NCI-H510A treated with DMSO at 0.1 percent for 48 hours (cell line): ENCODE measurements around the gene PCMT1.
"Not testable (repeated sequence)": the region's sequence is repeated elsewhere in the genome, so short reads cannot be mapped to it uniquely, and the experiment has no call there.

Experiments
- DNase-seq: peaks from one replicate; lab custom pipeline; 2025; lab: John Stamatoyannopoulos, UW

Gene PCMT1

DNA sequence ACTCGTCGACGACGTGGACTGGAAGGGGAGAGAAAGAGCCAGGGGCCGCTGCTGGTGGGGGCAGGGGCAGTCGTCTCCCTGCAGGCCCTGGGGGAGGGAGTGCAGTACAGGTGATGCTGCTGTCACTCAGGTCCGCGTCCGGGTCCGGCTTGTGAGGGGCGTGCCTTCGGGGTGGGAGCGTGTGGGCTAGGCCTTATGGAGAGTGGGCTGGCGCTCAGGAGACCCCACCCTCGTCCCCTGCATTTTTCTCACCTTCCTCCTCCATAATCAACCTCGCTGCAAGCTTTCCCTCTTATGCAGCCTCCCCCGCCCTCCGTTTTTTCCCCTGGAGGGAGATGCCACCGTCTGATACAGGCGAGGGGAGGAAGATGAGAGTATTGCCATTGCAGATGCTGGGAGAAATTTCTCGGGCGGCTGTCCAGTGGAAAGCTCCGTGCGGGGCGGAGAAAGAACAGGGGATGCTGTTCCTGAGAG is 632 bp downstream of the PCMT1 start:
- DNase-seq, result peak; percentile 50

GRCh38 chr6:149751239-149751638 is 1.7 kb downstream of the PCMT1 start:
- DNase-seq, result no peak

- not testable (repeated sequence) for DNase-seq
Measured at GRCh38 chr6:149751920-149752319, 2.4 kb downstream of the PCMT1 start.

DNA sequence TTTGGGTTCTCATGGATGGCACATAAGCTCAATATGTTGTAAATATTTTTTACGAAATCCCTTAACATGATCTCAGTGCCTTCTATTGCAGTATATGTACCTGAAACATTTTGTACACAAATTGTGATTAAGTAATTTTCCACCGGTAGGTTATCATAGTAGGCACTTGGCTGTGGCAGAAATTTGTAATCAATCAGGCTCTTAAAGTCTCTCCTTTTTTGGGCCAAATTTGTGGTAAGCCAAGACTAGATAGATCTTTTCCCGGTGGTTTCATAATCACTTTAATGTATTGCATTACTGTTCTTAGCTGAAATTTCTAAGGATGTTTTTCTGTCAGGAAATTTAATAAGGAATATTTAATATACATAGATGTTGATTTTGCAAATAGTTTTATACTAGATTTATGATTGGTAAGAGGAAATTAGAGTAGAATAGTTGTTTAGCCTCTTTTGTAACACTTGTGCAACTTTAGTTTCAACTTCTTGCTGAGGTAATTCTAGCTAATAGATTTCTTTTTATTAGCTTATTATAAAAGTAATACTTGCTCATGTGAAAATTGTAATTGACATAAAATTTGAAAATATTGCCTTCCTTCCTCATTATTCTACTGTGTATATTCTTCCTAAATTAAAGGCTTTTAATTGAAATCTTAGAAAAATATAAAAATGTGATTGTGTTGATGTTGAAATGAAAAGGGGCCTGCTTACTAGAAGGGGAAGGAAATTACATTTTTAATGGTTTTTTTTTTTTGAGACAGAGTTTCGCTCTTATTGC is 3.2 kb downstream of the PCMT1 start:
- no peak for DNase-seq

- not testable (repeated sequence) for DNase-seq
Measured at GRCh38 chr6:149753374-149753637, 3.8 kb downstream of the PCMT1 start.

DNA sequence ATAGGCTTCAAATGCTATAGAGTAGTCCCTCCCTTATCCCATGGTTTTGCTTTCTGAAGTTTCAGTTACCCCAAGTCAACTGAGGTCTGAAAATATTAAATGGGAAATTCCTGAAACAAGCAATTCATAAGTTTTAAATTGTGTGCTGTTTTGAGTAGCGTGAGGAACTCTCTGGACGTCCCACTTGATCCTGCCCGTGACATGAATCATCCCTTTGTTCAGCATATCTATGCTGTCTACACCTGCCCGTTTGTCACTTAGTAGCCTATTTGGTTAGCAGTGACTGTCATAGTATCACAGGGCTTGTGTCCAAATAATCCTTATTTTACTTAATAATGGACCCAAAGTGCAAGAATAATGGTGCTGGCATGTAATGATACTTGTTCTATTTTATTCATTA is 5.0 kb downstream of the PCMT1 start:
- DNase-seq, result no peak

DNA sequence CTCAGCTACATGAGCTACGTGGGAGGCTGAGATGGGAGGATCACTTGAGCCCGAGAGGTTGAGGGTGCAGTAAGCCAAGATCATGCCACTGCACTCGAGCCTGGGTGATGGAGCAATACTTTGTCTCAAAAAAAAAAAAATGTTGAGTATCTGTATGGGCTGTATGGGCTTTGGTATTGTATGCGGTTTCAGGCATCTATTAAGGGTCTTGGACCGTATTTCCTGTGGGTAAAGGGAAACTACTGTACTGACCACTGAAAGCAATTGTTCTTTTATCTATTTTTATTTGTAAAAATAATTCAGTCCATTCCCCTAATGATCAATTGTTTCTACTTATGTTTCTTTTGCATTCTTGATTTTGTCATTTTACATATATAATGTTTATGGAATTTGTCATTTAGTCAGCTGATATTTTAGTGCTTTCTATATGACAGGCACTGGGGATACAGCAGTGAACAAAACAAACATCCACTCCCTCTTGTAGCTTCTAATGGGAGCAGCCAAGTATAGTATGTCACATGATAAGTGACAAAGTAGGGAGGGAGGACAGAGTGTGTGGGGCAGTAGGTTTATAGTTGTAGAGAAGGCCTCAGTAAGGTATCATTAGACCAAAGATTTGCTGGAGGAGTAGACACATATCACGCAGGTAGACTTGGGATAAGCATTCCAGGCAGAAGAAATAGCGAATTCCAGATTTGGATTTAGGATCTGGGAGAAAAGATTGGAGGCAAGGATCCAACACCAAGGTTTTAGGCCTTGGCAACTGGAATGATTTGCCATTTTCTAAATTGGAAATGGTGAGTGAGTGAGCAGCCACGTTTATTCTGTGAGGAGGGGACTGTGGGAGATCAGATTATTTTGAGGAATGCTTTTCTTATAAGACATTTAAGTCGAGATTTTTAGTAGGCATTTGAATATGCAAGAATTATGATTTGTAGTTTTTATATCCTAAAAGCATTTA is 6.0 kb downstream of the PCMT1 start:
- DNase-seq, result peak; percentile 24

DNA sequence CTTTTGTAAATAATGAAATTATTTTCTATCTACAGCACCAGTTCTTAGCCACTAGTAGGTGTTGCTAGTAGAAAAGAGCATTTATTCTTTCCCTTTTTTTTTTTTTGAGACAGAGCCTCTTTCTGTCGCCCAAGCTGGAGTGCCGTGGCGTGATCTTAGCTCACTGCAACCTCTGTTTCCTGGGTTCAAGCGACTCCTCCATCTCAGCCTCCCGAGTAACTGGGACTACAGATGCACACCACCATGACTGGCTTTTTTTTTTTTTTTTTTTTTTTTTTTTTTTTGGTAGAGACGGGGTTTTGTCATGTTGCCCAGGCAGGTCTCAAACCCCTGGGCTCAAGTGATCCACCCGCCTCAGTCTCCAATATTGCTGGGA is 6.7 kb downstream of the PCMT1 start:
- no peak for DNase-seq

GRCh38 chr6:149761438-149761837 is 11.9 kb downstream of the PCMT1 start:
- no peak for DNase-seq

DNA sequence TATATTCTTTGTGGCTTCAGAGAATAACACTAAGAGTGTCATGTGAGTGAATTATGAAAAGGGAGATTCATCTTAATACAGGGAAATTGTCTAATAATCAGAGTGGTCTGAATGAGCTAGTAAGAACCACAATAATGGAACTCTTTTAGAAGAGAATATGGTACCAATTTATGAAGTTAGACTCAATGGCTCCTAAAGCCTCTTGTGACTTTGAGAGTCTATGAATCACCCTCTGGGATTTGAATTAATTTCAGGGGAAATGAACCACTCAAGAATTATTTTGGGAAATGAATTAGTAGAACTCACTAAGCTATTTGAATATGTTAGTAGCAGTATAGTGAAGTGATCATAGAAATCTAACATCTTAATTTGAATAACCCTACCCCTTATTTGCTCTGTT is 14.3 kb downstream of the PCMT1 start:
- DNase-seq, result no peak

DNA sequence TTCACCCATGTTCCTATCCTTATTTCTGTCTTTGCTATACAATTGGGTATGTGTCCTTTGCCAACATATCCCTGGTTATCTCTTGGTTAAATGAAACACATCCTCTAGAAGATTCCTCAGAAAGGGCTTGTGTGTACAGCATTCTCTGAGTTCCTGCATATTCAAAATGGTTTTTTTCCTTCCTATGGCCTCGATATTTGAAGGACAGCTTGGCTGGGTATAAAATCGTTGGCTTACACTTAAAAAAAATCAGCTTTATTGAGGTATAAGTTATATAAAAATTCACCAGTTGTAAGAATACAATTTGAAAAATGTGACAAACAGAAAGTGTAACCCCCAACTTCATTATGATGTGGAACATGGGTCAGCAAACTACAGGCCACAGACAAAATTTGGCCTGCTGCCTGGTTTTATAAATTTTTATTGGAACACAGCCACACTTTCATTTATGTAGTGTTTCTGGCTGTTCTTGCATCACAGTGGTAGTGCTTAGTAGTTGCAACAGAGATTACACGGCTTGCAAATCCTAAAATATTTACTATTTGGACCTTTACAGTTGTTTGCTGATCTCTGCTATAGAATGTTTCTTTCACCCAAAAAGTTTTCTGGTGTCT is 16.7 kb downstream of the PCMT1 start:
- DNase-seq, result no peak

DNA sequence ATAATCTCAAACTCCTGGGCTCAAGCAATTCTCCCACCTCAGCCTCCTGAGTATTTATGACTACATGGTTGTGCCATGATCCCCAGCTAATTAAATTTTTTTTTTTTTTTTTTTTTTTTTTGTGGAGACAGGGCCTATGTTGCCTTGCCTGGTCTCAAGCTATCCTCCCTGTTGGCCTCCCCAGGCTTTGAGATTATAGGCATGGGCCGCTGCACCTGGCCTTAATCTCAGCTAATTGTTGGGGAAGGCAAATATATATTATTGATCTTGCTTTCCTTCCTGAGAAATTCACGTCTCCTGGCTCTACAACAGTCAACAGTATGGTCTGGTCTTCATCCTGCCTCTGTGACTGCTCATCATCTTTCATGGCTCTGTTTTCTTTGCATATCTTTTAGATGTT is 20.1 kb downstream of the PCMT1 start:
- DNase-seq, result no peak

DNA sequence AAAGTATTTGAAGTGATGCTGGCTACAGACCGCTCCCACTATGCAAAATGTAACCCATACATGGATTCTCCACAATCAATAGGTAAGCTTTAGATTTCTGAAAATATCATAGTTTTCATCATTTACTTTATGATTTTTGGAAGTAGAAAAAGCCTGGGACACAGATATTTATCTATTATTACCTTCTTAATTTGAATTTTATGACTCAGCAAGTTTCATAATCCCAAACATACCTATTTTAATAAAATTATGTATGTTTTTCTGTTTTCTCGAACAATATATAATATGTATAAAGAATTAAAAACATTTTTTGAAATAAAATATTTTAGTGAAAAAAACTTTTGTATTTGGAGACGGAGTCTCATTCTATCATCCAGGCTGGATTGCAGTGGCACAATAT is 21.6 kb downstream of the PCMT1 start:
- DNase-seq, result no peak

GRCh38 chr6:149771925-149772324 is 22.4 kb downstream of the PCMT1 start:
- DNase-seq, result no peak

DNA sequence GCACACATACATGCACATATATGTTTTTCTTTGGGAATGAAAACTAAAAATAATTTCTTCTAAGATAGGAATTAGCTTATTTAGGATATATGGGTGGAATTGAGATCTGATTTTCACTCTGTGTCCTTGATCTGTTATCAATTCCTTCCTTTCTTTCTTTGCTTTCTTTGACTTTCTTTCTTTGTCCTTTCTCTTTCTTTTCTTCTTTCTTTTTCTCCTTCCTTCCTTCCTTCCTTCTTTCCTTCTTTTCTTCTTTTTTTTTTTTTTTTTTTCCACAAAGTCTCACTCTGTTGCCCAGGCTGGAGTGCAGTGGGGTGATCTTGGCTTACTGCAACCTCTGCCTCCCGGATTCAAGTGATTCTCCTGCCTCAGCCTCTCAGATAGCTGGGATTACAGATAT is 28.1 kb downstream of the PCMT1 start:
- DNase-seq, result no peak

- DNase-seq, result no peak
Measured at GRCh38 chr6:149779644-149779963, 30.1 kb downstream of the PCMT1 start.

GRCh38 chr6:149781715-149782114 is 32.2 kb downstream of the PCMT1 start:
- no peak for DNase-seq

DNA sequence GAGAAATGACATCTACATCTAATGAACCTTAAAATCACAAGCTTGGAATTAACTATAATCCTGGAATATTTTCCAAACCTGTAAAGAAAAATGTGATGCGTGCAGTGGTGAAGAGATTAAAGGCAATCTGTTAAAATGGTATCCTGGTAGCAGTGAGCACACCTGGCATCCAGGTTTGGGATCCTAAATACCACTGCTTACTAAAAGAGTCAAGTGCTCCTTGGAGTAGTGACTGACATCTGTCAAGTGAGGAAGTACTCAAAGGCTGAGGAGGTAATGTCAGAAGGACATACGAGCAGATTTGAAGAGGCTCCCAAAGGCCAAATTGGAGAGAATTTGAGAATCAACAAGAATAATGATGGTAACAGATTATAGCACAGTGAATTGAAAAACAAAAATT is 32.8 kb downstream of the PCMT1 start:
- no peak for DNase-seq

GRCh38 chr6:149783551-149783950 is 34.0 kb downstream of the PCMT1 start:
- DNase-seq, result no peak

- DNase-seq, result no peak
Measured at GRCh38 chr6:149806127-149806526, 56.6 kb downstream of the PCMT1 start.

GRCh38 chr6:149809798-149810197 is 60.3 kb downstream of the PCMT1 start:
- no peak for DNase-seq

DNA sequence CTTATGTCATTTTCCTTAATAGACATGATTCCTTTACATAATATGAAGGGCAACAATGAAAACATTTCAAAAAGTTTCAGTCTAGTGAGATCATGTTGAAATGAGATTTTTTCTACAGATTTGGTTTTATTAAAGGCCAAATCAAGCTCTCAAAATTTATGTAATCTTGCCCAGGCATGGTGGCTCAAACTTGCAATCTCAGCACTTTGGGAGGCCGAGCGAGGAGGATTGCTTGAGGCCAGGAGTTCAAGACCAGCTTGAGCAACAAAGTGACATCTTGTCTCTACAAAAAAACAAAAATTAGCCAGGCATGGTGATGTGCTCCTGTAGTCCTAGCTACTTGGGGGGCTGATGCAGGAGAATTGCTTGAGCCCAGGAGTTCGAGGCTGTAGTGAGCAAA is 63.8 kb downstream of the PCMT1 start:
- no peak for DNase-seq

- DNase-seq, result no peak
Measured at GRCh38 chr6:149815788-149816187, 66.2 kb downstream of the PCMT1 start.
